Measurements from ENCODE around the gene NGFR.
A peak's percentile ranks its signal among the peaks of the same experiment; 100 is the strongest.
"Not testable (repeated sequence)": the region's sequence is repeated elsewhere in the genome, so short reads cannot be mapped to it uniquely, and the experiment has no call there.

The NGFR gene

DNA sequence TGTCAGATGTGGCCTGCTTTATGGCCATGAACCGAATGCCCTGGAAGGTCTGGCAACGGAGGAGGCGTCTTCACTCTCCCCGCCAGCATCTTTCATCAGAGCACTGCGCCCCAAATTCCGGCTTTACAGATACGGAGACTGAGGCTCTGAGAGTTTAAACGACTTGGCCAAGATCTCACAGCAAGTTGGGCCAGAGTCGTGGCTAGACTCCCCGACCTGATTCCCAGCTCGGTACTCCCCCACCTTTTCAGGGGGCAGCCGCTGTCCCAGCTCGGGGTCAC lies 1.7 kb downstream of the NGFR start:
- no peak overlapping the region for H3K27ac ChIP-seq
- no peak for DNase-seq (ENCODE audit: low spot score)
- TF ChIP-seq CTCF (IDR thresholded peaks at IDR 0.05), result no peak
- peak overlapping the region; percentile 73 for H3K4me3 ChIP-seq

- peak; percentile 88 for DNase-seq (ENCODE audit: low spot score)
- Histone ChIP-seq H3K4me3 (peak overlapping the region; percentile 73), H3K27ac (peak overlapping the region; percentile 58 to 68)
- no peak for TF ChIP-seq CTCF (IDR thresholded peaks at IDR 0.05)
These were observed 2.3 kb downstream of the NGFR start for GRCh38 chr17:49497148-49498028.

GRCh38 chr17:49498029-49498615 lies 3.0 kb downstream of the NGFR start:
- H3K4me3 ChIP-seq, result peak overlapping the region; percentile 73
- no peak for TF ChIP-seq CTCF (IDR thresholded peaks at IDR 0.05)

DNA sequence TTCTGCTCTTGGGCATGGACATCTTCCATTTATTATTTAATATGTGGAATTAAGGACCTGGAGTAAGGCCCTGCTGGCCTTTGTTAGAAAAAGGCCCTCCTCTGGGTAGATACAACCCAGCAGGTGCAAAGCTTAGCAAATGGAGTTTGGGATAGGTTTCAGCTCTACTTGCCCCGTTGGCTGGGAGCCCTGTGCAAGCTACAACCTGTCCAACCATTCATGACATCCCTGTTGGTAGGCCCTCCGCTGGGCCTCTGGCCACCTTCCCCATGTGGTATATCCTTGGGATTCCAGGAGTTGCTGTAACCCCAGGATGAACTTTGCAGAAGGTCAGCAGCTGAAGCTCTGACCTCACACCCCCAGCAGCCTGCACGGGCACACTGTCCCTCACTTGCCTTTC lies 6.4 kb downstream of the NGFR start:
- no peak overlapping the region for H3K27ac ChIP-seq
- no peak overlapping the region for H3K4me3 ChIP-seq
- no peak for DNase-seq (ENCODE audit: low spot score)
- TF ChIP-seq CTCF (IDR thresholded peaks at IDR 0.05), result no peak

More at GRCh38 chr17:49498029-49498615, 3.0 kb downstream of the NGFR start:
- no peak for DNase-seq (ENCODE audit: low spot score)
- peak overlapping the region in 1 of 2 donors; percentile 58 for H3K27ac ChIP-seq

- Histone ChIP-seq H3K27ac (no peak overlapping the region), H3K4me3 (no peak overlapping the region)
- DNase-seq (ENCODE audit: low spot score), result no peak
- TF ChIP-seq CTCF (IDR thresholded peaks at IDR 0.05), result no peak
These were observed 7.2 kb downstream of the NGFR start for GRCh38 chr17:49502254-49502653.

GRCh38 chr17:49502680-49503079 lies 7.6 kb downstream of the NGFR start:
- not testable (repeated sequence) for H3K4me3 ChIP-seq; H3K27ac ChIP-seq; DNase-seq (ENCODE audit: low spot score)

GRCh38 chr17:49504369-49504768 lies 9.3 kb downstream of the NGFR start:
- TF ChIP-seq CTCF (IDR thresholded peaks at IDR 0.05), result no peak
- Histone ChIP-seq H3K27ac (no peak overlapping the region), H3K4me3 (no peak overlapping the region)
- no peak for DNase-seq (ENCODE audit: low spot score)
